ENCODE results near the gene HEPHL1.

DNA sequence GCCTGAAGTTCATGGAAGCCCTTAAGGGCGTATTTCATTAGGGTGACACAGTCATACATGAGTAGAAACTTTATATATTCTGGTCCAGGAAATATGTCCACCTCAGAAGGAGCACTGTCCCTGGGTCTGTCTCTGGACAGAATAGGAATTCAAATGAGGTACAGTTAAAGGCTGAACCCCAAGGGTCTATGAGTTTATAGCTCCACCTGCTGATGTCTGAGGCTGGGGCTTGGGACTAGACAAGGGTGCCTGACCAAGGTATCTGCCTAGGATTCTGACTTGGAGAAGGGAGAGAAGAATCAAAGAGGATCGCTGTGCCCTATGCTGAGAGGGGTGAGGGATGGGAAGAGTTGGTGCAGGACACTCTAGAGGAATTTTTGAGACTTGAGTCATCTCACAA, 14.9 kb downstream of the HEPHL1 start:
- no peak for TF ChIP-seq POLR2A (IDR thresholded peaks at IDR 0.05; ENCODE audit: borderline replicate concordance, extremely low read depth, insufficient read depth, insufficient read length)
- no peak for TF ChIP-seq POLR2AphosphoS5 (IDR thresholded peaks at IDR 0.05; ENCODE audit: low read depth, low read length)
- TF ChIP-seq, protein P1, sequence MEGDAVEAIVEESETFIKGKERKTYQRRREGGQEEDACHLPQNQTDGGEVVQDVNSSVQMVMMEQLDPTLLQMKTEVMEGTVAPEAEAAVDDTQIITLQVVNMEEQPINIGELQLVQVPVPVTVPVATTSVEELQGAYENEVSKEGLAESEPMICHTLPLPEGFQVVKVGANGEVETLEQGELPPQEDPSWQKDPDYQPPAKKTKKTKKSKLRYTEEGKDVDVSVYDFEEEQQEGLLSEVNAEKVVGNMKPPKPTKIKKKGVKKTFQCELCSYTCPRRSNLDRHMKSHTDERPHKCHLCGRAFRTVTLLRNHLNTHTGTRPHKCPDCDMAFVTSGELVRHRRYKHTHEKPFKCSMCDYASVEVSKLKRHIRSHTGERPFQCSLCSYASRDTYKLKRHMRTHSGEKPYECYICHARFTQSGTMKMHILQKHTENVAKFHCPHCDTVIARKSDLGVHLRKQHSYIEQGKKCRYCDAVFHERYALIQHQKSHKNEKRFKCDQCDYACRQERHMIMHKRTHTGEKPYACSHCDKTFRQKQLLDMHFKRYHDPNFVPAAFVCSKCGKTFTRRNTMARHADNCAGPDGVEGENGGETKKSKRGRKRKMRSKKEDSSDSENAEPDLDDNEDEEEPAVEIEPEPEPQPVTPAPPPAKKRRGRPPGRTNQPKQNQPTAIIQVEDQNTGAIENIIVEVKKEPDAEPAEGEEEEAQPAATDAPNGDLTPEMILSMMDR (IDR thresholded peaks at IDR 0.05 in 2 of 3, conservative IDR thresholded peaks at IDR 0.05 in 1 of 3; ENCODE audit: borderline replicate concordance in 1 of 3, insufficient read depth in 1 of 3, low read depth in 2 of 3, low read length in 2 of 3), result no peak
- TF ChIP-seq, protein P2, sequence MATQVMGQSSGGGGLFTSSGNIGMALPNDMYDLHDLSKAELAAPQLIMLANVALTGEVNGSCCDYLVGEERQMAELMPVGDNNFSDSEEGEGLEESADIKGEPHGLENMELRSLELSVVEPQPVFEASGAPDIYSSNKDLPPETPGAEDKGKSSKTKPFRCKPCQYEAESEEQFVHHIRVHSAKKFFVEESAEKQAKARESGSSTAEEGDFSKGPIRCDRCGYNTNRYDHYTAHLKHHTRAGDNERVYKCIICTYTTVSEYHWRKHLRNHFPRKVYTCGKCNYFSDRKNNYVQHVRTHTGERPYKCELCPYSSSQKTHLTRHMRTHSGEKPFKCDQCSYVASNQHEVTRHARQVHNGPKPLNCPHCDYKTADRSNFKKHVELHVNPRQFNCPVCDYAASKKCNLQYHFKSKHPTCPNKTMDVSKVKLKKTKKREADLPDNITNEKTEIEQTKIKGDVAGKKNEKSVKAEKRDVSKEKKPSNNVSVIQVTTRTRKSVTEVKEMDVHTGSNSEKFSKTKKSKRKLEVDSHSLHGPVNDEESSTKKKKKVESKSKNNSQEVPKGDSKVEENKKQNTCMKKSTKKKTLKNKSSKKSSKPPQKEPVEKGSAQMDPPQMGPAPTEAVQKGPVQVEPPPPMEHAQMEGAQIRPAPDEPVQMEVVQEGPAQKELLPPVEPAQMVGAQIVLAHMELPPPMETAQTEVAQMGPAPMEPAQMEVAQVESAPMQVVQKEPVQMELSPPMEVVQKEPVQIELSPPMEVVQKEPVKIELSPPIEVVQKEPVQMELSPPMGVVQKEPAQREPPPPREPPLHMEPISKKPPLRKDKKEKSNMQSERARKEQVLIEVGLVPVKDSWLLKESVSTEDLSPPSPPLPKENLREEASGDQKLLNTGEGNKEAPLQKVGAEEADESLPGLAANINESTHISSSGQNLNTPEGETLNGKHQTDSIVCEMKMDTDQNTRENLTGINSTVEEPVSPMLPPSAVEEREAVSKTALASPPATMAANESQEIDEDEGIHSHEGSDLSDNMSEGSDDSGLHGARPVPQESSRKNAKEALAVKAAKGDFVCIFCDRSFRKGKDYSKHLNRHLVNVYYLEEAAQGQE (IDR thresholded peaks at IDR 0.05; ENCODE audit: low read depth), result no peak
- no peak for TF ChIP-seq SIN3A (IDR thresholded peaks at IDR 0.05; ENCODE audit: low read depth)

Data from HCT116 (cell line).